Midbrain (tissue), 1 donor: Measurements from ENCODE around the gene MPP2.
"Not testable (repeated sequence)": the region's sequence is repeated elsewhere in the genome, so short reads cannot be mapped to it uniquely, and the experiment has no call there.

ENCODE experiments used
- DNase-seq: peaks from one replicate; lab custom pipeline; 2025; lab: John Stamatoyannopoulos, UW

The MPP2 gene

DNA sequence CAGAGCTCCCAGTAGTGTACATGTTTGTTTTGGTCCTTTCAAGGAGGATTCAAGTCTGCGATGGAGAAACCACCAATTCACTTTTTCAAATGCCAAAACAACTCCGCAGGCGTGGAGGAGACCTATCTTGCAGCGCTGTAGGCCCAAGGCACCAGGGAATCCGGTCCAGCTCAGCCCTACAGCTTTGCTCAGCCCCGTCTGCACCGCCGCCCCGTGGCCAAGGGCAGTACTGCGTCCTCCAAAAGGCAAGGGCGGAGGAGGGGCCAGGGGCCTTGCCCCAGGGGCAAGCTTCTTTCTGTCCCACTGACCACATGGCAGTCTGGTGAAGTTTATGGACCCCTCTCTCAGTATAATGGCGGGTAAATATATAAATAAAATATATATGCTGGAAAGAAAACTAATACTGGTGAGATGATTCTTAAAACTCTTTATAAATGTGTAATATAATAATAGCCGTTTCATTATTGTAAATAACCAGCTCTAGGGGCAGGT, 61.1 kb downstream of the MPP2 start:
- peak; percentile 82 for DNase-seq

DNA sequence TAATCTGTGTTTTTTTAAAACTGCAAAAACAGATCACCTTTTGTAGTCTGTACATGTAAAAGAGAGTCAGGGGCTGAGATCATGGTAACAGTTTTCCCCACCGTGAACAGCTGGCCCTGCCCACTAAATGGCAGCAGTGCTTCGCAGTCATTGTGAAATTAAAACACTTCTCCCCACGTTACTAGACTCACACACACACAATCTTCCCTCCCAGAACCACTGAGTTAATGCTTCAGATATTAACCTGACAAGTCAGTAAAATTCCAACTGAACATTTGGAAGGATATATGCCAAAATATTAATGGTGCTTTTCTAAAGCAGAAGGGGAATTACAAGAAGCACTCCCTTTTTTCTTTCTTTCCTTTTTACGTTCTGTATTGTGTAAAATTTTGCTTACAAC, 61.6 kb downstream of the MPP2 start:
- DNase-seq = no peak

DNA sequence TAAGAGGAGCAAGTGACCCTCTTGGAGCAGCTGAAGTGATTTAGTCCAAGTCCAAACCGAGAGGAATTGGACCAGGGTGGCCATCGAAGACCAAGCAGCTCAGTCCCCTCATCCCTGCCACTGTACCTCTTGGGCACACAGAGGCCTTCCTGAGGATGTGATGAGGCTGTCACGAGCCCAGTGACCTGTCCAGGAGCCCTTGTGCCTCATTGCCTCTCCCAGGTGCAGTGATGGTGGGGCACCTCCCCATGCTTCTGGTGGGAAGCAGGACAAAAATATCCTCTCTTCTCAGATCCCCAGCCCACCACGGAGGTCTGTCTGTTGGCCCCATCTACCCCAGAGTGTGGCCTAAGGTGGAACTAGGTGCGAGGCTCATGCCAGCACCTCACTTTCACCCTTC, 63.1 kb downstream of the MPP2 start:
- no peak for DNase-seq

DNA sequence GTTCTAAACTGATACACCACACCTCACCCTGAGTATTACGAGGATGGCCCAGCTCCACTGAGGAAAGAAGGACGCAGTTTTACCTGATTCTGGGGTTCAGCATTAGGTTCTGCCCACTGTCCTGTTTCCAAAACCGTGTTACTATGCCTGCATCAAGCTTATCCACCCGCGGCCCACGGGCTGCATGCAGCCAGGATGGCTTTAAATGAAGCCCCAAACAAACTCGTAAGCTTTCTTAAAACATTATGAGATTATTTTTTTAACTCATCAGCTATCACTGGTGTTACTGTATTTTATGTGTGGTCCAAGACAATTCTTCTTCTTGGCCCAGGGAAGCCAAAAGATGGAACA, 64.4 kb downstream of the MPP2 start:
- DNase-seq = no peak

DNA sequence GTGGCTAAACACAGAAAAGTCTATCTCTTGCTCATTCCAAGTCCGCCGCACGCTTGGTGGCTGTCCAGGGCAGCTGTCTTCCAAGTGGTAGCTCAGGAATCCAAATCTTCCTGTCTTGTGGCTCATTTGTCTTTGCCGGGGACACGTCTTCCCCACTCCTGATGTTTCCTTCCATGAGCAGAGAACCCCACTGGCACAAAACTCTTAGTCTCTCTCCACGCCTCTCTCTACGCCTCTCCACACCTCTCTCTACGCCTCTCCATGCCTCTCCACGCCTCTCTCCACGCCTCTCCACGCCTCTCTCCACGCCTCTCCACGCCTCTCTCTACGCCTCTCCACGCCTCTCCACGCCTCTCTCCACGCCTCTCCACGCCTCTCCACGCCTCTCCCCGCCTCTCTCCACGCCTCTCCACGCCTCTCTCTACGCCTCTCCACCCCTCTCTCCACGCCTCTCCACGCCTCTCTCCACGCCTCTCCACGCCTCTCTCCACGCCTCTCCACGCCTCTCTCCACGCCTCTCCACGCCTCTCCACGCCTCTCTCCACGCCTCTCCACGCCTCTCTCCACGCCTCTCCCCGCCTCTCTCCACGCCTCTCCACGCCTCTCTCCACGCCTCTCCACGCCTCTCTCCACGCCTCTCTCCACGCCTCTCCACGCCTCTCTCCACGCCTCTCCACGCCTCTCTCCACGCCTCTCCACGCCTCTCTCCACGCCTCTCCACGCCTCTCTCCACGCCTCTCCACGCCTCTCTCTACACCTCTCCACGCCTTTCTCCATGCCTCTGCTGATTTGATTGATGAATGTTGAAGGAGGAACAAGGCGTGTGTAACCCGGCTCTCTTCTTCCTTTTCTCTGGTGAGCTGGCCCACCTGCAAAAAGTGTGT, 65.0 kb downstream of the MPP2 start:
- not testable (repeated sequence) for DNase-seq

DNA sequence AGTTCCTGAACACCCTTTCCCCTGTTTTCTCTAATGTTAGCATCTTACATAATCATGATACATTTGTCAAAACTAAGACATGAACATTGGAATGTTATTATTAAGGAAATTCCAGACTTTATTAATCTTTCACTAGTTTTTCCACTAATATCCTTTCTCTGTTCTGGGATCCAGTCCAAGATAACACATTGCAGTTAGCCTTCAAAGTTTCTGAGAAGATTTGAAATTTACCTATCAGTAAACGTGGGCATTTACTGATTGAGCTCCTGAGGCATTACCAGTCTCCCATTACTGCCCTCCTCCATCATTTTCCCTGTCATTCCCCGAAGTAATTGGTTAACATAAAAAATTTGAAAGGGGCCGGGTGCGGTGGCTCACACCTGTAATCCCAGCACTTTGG, 66.1 kb downstream of the MPP2 start:
- no peak for DNase-seq

DNA sequence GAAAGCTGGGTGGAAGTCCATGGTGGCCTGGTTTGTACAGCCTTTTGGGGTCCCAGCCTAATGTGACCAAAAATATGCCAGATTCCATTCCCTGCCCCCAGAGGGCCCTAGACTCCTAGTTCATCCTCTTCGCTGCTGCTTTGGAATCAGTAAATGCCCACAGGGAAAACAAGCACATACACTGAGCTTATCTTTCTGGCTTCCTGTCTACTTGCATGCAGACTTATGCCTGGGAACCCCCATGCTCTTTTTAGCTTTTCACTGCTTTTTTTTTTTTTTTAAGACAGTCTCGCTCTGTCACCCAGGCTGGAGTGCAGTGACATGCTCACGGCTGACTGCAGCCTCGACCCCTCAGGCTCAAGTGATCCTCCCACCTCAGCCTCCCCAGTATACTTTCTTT, 66.5 kb downstream of the MPP2 start:
- DNase-seq = no peak

DNA sequence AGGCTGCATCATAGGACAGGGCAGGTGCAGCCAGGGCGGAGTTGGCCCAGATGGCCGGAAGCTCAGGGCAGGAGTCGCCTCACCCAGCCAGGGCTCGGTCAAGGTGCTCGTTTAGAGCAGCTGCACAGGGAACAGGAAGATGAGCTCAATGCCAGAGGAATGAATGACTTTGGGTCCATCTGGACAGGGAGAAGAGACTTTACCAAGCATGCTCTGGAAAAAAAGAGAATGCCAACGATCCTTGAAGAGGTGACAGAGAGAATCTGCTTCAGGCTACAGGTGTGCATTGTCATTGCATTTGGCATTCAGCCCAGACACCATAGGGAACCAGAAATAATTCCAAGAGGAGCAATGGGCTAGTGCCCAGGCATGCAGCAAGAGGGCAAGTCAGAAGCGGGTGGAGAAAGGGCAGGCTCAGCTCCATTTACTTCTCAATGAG, 67.6 kb downstream of the MPP2 start:
- no peak for DNase-seq

DNA sequence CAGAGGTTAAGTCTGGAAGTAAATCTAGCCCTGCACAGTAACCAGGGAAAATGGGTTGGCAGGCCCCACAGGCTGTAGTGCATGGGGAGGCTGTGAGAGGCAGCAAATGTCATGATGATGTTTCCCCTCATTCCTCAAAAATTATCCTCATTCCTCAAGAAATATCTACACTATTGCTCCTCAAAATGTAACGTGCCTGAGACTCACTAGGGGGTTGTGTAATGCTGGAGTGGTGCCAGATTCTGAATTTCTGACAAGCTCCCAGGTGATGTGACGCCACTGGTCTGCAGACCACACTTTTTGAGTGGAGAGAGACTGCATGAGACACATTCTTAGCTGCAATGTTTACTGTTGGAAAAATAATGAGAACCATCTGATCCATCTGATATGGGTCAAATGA, 73.2 kb downstream of the MPP2 start:
- DNase-seq = no peak

DNA sequence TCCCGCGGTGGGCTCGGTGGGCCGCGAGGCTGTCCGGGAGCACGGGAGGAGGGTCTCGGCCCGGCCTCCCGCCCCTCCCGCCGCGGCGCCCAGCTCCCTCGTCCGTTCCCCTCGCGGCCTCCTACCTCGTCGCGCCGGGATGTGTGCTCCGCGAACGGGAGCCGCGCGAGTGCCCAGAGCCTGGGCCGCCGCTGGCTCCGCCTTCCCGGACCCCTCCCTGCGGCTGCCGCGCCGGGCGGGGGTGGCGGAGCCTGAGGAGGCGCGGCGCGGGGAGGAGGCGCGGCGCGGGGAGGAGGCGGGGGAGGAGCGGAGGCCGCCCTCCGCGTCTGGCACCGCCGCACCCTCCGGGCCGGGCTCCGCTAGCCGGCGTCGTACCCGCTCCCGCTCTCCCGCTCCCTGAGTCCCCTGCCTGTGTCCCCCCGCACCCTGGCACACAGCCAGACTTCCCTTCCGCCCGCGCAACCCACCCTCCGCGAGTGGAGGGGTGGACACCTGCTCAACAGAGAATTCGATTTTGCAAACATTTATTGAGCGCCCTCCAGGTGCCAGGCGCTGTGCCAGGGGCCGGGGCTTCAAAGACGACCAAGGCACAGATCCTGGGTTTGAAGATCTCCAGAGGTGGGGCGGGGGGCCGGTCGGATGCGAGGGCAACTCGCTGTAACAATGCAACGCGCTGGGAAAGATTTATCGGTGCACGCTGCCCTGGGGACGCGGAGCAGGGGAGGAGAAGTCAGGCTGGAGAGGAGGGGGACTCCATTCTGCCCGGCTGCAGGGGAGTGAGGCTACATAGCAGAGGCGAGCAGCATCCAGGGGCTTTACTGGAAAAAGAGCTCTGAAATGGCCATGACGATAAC, 74.1 kb downstream of the MPP2 start, which contains the start of gene MPP3:
Gene MPP3 (minus strand): TSS at position 171 of the 854 bp plus-strand sequence. CDS start 1,240 bp downstream, outside the sequence.
- DNase-seq = peak; percentile 70

DNA sequence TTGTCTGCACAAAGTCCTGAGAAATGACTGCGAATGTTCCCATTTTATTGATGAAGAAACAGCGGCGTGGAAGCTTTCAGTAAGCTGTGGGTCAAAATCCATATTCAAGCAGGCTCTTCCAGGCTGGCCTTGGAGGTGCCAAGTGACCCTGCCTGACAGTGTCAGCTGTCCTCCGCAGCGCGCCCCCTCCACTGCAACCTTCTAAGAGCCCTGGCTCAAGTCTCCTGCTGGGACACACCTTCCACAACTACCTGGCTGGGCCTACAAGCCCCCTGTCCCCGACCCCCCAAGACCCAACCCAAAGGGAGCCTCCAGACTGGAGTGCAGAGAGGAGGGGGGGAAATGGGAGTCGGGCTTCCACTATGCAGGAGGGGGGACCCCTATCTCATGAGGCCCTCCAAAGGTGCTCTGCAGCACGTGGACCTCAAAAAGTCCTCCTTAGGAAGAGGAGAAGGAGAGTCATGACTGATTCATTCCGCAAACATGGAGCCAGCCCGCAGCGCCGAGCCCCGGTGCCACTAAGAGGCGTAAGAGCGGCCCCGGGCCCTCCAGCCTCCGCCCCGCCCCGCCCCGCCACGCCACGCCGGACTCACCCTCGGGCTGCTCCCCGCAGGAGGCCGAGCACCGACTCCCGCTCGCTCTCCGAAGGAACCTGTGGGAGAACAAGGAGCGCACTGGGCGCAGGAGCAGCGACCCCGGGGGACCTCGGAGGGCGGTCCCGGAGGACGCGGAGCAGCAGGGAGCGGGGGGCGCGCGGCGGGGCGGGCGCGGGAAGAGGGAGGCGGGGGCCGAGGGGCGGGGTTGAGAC, 75.0 kb downstream of the MPP2 start:
- DNase-seq = no peak

DNA sequence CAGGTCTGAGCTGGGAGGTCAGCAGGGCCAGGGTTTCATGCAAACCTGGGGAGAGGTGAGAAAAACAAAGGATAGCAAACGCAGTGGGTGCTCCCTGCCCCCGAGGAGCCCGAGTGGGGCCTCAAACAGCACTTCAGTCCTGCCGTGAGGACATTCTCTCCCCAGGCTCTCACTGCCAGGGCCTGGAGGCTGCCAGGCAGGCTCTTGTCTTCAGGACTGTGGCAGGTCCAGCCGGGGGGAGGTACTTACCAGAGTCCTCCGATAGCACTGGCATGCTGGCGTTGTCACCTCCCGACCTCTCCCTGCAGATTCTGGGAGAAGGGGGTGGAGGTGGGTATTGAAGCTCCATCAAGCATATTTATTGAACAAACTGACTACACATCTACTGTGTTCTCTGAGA, 75.7 kb downstream of the MPP2 start:
- no peak for DNase-seq

DNA sequence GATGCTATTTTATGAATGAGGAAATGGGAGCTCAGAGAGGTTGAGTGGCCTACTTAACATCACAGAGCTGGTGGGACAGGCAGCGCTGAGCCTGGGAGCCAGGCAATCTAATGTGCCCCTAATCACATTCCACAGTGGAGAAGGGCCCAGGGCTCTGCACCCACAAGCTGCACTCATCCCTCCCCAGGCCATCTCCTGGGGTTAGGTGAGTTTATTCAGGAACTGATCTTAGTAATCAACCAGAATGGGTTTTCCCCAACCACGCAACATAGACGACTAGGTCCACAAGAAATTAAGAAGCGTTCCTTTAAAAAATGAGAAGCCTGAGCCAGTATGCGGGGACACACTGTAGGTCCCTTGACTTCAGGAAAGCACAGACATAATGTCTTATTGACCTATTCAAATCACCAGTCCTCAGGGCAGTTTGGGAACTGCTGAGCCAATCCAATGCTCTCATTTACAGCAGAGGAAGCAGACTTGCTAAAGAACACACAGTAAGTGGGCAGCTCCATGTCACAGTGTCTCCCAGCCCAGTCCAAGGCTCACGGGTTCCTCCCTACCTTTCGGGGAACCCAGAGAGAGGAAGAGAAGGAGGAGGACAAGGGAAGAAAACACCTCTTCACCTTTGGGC, 76.7 kb downstream of the MPP2 start:
- DNase-seq = no peak

DNA sequence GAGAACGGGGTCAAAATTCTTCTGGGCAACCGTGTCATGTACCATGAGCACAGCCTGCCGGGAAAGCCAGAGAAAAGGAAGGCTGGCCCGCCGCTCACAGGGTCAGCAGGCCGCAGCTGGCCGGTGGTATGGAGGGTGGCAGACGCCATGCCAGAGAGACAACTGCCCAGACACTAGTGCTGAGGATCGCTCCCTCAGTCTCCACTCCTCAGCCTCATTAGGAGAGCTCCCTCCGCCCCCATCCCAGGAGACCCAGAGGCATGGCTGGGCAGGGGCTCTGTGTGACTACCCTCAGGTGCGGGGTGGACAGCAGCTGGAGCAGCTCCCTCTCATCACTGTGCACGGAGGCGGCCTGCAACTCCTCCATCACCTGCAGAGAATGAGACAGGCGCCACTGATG, 77.6 kb downstream of the MPP2 start:
- DNase-seq = no peak

DNA sequence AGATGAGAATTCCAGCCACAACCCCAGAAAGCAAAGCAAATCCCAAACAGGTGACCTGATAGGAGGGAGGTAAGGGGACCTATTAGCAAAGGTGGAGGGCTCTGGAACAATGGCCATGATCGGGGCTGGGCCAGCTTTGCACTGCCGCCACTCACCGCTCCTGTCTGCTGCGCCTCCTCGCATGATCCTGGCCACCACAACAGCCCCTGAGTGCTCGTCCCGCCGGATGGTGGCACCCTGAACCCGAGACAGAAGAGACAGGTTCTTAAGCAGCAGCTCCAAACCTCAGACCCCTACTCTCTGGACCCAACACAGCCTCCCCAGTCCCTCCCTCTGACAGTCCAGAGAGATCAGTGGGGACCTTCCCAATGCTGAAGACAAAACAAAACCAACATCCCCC, 79.7 kb downstream of the MPP2 start:
- DNase-seq = no peak

DNA sequence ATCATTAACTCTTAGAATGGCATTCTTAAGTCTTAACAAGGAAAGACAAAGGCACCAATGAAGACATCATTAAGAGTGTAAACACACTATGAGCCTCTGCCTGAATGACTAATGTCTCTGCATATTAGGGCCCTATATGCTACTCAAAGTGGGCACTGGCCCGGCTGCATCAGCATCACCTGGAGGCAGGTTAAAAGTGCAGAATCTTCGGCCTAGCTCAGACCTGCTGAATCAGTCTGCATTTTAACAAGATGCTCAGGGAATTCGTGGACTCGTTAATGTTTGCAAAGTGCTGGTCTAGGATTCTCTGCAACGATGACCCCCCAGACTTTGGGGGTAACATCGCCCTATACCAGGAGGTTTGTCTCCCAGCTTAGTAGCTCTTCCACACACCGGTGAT, 81.1 kb downstream of the MPP2 start:
- no peak for DNase-seq

DNA sequence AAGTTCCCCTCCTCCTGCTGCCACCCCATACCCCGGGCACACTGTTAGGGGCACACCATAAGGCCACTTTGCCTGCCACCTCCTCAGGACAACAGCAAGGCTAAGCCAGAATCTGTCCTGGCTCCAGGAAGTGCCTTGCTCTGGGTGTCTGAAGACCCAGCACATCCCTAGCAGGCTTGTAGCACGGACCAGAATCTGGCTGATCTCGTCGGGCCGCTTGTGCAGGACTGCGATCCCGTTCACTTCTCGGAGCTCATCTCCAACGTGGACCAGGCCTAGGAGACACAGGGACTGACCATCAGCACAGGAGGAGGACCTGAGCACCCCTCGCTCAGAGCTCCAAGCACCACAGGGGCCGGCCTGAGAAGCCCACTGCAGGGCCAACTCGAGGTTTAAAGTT, 81.8 kb downstream of the MPP2 start:
- no peak for DNase-seq
